ENCODE measurements around the gene SCARF1. TPM values are rescaled to one million over a fixed set of nuclear protein-coding genes. Genes with fewer than 3 reads are reported as not detected.

Gene SCARF1
- total and polyA plus RNA-seq, 3 experiments from 2014 or later: 0.39 to 0.94 (median 0.71) TPM

- Mint-ChIP-seq H3K4me3 (peak overlapping the region in 1 of 7 donors; percentile 74), H3K27me3 (no peaks in the 10 kb centered on the region), H3K9me3 (no peaks in the 10 kb centered on the region), H3K4me1 (peaks cover 0 to 17% (median 6%) of the 10 kb centered on the region in 3 donors), H3K27ac (peak overlapping the region in 1 of 8 donors; percentile 69), H3K36me3 (peaks cover 11 to 59% (median 17%) of the 10 kb centered on the region in 3 donors)
- CTCF ChIA-PET: interaction anchor here (1.2 to 1.7 kb wide), 3 partner anchors 14 to 214 kb away, joined by 3 read pairs; no protein-coding TSS in a partner anchor
- Histone ChIP-seq H3K4me1 (ENCODE audit: insufficient read depth, low read length) (peaks cover 12% of the 10 kb centered on the region), H3K27me3 (ENCODE audit: insufficient read depth, low read length, poor library complexity, severe bottlenecking) (no peaks in the 10 kb centered on the region), H3K9me3 (ENCODE audit: low read length) (no peaks in the 10 kb centered on the region), H3K27ac (ENCODE audit: low read depth, low read length) (no peak overlapping the region), H3K36me3 (ENCODE audit: insufficient read depth, low read length) (peaks cover 54% of the 10 kb centered on the region), H3K4me3 (ENCODE audit: low read length) (no peak overlapping the region)
- POLR2A ChIA-PET: interaction anchor here (1.0 kb wide), 1 partner anchor 12 kb away, joined by 7 read pairs; no protein-coding TSS in a partner anchor
- no peak for DNase-seq
Measured at GRCh38 chr17:1651559-1651844, 6.0 kb upstream of the SCARF1 start.

- peaks cover 9 to 54% (median 14%) of the 10 kb centered on the region in 3 donors for H3K36me3 Mint-ChIP-seq
- H3K4me3 Mint-ChIP-seq: peak overlapping the region in 3 of 7 donors; percentile 22 to 74 (median 37)
- Histone ChIP-seq H3K4me1 (ENCODE audit: insufficient read depth, low read length) (peaks cover 12% of the 10 kb centered on the region), H3K27me3 (ENCODE audit: insufficient read depth, low read length, poor library complexity, severe bottlenecking) (no peaks in the 10 kb centered on the region), H3K27ac (ENCODE audit: low read depth, low read length) (peak overlapping the region; percentile 43), H3K4me3 (ENCODE audit: low read length) (no peak overlapping the region), H3K36me3 (ENCODE audit: insufficient read depth, low read length) (peaks cover 48% of the 10 kb centered on the region), H3K9me3 (ENCODE audit: low read length) (no peaks in the 10 kb centered on the region)
- POLR2A ChIA-PET: interaction anchor here (1.0 kb wide), 1 partner anchor 13 kb away, joined by 7 read pairs; no protein-coding TSS in a partner anchor
- DNase-seq: no peak
- H3K9me3 Mint-ChIP-seq: no peaks in the 10 kb centered on the region
- H3K27me3 Mint-ChIP-seq: no peaks in the 10 kb centered on the region
- CTCF ChIA-PET: interaction anchor here (1.2 to 2.6 kb wide), 3 partner anchors 15 to 214 kb away, joined by 3 to 19 read pairs (median 3); no protein-coding TSS in a partner anchor
- peaks cover 0 to 20% (median 6%) of the 10 kb centered on the region in 3 donors for H3K4me1 Mint-ChIP-seq
- H3K27ac Mint-ChIP-seq: peak overlapping the region in 4 of 8 donors; percentile 26 to 74 (median 56)
Measured at GRCh38 chr17:1650731-1651558, 5.4 kb upstream of the SCARF1 start.

- Histone ChIP-seq H3K36me3 (ENCODE audit: insufficient read depth, low read length) (peaks cover 42% of the 10 kb centered on the region), H3K27ac (ENCODE audit: low read depth, low read length) (peak within 1 kb of the TSS; percentile 59), H3K27me3 (ENCODE audit: insufficient read depth, low read length, poor library complexity, severe bottlenecking) (no peaks in the 10 kb centered on the region), H3K4me1 (ENCODE audit: insufficient read depth, low read length) (peaks cover 12% of the 10 kb centered on the region), H3K9me3 (ENCODE audit: low read length) (no peaks in the 10 kb centered on the region), H3K4me3 (ENCODE audit: low read length) (peak within 1 kb of the TSS; percentile 59)
- H3K27ac Mint-ChIP-seq: peak within 1 kb of the TSS in 4 of 8 donors; percentile 29 to 74 (median 66)
- no peaks in the 10 kb centered on the region for H3K9me3 Mint-ChIP-seq
- CTCF ChIA-PET: interaction anchor here (0.8 to 4.5 kb wide), 17 partner anchors 8 to 390 kb away, joined by 3 to 49 read pairs (median 5); partner anchors contain the start of genes INPP5K, PRPF8, SLC43A2 and WDR81
- peaks cover 7 to 48% (median 10%) of the 10 kb centered on the region in 3 donors for H3K36me3 Mint-ChIP-seq
- POLR2A ChIA-PET: interaction anchor here (0.5 to 2.2 kb wide), 11 partner anchors 10 to 250 kb away, joined by 3 to 20 read pairs (median 3); partner anchors contain the start of genes INPP5K, PITPNA, RPA1 and SMYD4
- H3K4me1 Mint-ChIP-seq: peaks cover 0 to 22% (median 6%) of the 10 kb centered on the region in 3 donors
- no peaks in the 10 kb centered on the region for H3K27me3 Mint-ChIP-seq
- H3K4me3 Mint-ChIP-seq: peak within 1 kb of the TSS; percentile 59 to 77 (median 72)
- peak in 1 of 5 donors; percentile 30 for DNase-seq
Measured at GRCh38 chr17:1649844-1650501, 4.4 kb upstream of the SCARF1 start, which contains the start of gene RILP. TSS of gene RILP (minus strand) at chr17:1649866. CDS start at chr17:1649804, 62 bp downstream.

- Mint-ChIP-seq H3K27ac (peak overlapping the region in 3 of 8 donors; percentile 29 to 72 (median 66)), H3K4me3 (peak overlapping the region; percentile 50 to 77 (median 72)), H3K27me3 (no peaks in the 10 kb centered on the region), H3K9me3 (no peaks in the 10 kb centered on the region), H3K4me1 (peaks cover 6 to 29% (median 10%) of the 10 kb centered on the region in 3 donors), H3K36me3 (peaks cover 6 to 40% (median 6%) of the 10 kb centered on the region in 3 donors)
- ChIA-PET POLR2A (interaction anchor here (0.5 to 2.2 kb wide), 15 partner anchors 9 to 249 kb away, joined by 3 to 20 read pairs (median 3); partner anchors contain the start of genes INPP5K, PITPNA, RPA1 and SLC43A2), CTCF (interaction anchor here (0.8 to 4.5 kb wide), 24 partner anchors 9 to 389 kb away, joined by 3 to 49 read pairs (median 4); partner anchors contain the start of genes INPP5K, PRPF8, RTN4RL1 and SLC43A2)
- peaks cover 19% of the 10 kb centered on the region for H3K4me1 ChIP-seq (ENCODE audit: insufficient read depth, low read length)
- peaks cover 34% of the 10 kb centered on the region for H3K36me3 ChIP-seq (ENCODE audit: insufficient read depth, low read length)
- H3K27ac ChIP-seq (ENCODE audit: low read depth, low read length): peak overlapping the region; percentile 59
- H3K4me3 ChIP-seq (ENCODE audit: low read length): peak overlapping the region; percentile 59
- peak; percentile 90 to 96 (median 94) for DNase-seq
- H3K9me3 ChIP-seq (ENCODE audit: low read length): no peaks in the 10 kb centered on the region
- no peaks in the 10 kb centered on the region for H3K27me3 ChIP-seq (ENCODE audit: insufficient read depth, low read length, poor library complexity, severe bottlenecking)
Measured at GRCh38 chr17:1648963-1649843, 3.7 kb upstream of the SCARF1 start.

GRCh38 chr17:1648173-1648962 lies 2.8 kb upstream of the SCARF1 start:
- peak overlapping the region; percentile 50 to 81 (median 72) for H3K4me3 Mint-ChIP-seq
- no peak for DNase-seq
- ChIA-PET CTCF (interaction anchor here (1.0 to 4.5 kb wide), 20 partner anchors 9 to 389 kb away, joined by 3 to 49 read pairs (median 4); partner anchors contain the start of genes INPP5K, PRPF8, RTN4RL1 and SLC43A2), POLR2A (interaction anchor here (0.6 to 2.2 kb wide), 6 partner anchors 10 to 132 kb away, joined by 3 to 20 read pairs (median 3); partner anchors contain the start of genes INPP5K and SLC43A2)
- peaks cover 9 to 32% (median 14%) of the 10 kb centered on the region in 3 donors for H3K4me1 Mint-ChIP-seq
- H3K27me3 Mint-ChIP-seq: no peaks in the 10 kb centered on the region
- H3K36me3 Mint-ChIP-seq: peaks cover 0 to 32% (median 0%) of the 10 kb centered on the region in 3 donors
- H3K4me1 ChIP-seq (ENCODE audit: insufficient read depth, low read length): peaks cover 24% of the 10 kb centered on the region
- peak overlapping the region; percentile 57 for H3K27ac ChIP-seq (ENCODE audit: low read depth, low read length)
- no peaks in the 10 kb centered on the region for H3K27me3 ChIP-seq (ENCODE audit: insufficient read depth, low read length, poor library complexity, severe bottlenecking)
- H3K4me3 ChIP-seq (ENCODE audit: low read length): peak overlapping the region; percentile 59
- H3K27ac Mint-ChIP-seq: peak overlapping the region in 3 of 8 donors; percentile 29 to 72 (median 66)
- peaks cover 26% of the 10 kb centered on the region for H3K36me3 ChIP-seq (ENCODE audit: insufficient read depth, low read length)
- no peaks in the 10 kb centered on the region for H3K9me3 ChIP-seq (ENCODE audit: low read length)
- no peaks in the 10 kb centered on the region for H3K9me3 Mint-ChIP-seq

- no peaks in the 10 kb centered on the region for H3K9me3 ChIP-seq (ENCODE audit: low read length)
- peaks cover 20% of the 10 kb centered on the region for H3K36me3 ChIP-seq (ENCODE audit: insufficient read depth, low read length)
- Mint-ChIP-seq H3K4me1 (peaks cover 9 to 32% (median 14%) of the 10 kb centered on the region in 3 donors), H3K9me3 (no peaks in the 10 kb centered on the region), H3K27ac (peak overlapping the region in 1 of 8 donors; percentile 72), H3K27me3 (no peaks in the 10 kb centered on the region), H3K4me3 (peak overlapping the region in 4 of 7 donors; percentile 38 to 81 (median 54)), H3K36me3 (peaks cover 0 to 26% (median 0%) of the 10 kb centered on the region in 3 donors)
- H3K4me3 ChIP-seq (ENCODE audit: low read length): peak overlapping the region; percentile 59
- no peaks in the 10 kb centered on the region for H3K27me3 ChIP-seq (ENCODE audit: insufficient read depth, low read length, poor library complexity, severe bottlenecking)
- CTCF ChIA-PET: interaction anchor here (1.3 to 4.5 kb wide), 5 partner anchors 10 to 131 kb away, joined by 3 to 49 read pairs (median 8); partner anchors contain the start of genes INPP5K and SLC43A2
- POLR2A ChIA-PET: interaction anchor here (2.2 kb wide), 1 partner anchor 18 kb away, joined by 20 read pairs; no protein-coding TSS in a partner anchor
- H3K4me1 ChIP-seq (ENCODE audit: insufficient read depth, low read length): peaks cover 24% of the 10 kb centered on the region
- H3K27ac ChIP-seq (ENCODE audit: low read depth, low read length): no peak overlapping the region
- no peak for DNase-seq
Measured at GRCh38 chr17:1647802-1648171, 2.3 kb upstream of the SCARF1 start.

Data from CD8-positive, alpha-beta memory T cell (primary cell).